ENCODE results near the gene SMYD4. TPM values are rescaled to one million over a fixed set of nuclear protein-coding genes. Genes with fewer than 3 reads are reported as not detected.
"Not testable (repeated sequence)": the region's sequence is repeated elsewhere in the genome, so short reads cannot be mapped to it uniquely, and the experiment has no call there.

SMYD4 gene
- polyA plus RNA-seq, 3 donors from 2014 or later: 7.8 to 17.5 (median 8.2) TPM

GRCh38 chr17:1769822-1770477, 59.8 kb downstream of the SMYD4 start:
- H3K4me1 Mint-ChIP-seq: peaks cover 10 to 11% of the 10 kb centered on the region in 2 donors
- no peaks in the 10 kb centered on the region for H3K9me3 Mint-ChIP-seq
- H3K4me3 Mint-ChIP-seq: no peak overlapping the region
- no peak for DNase-seq
- H3K36me3 Mint-ChIP-seq: no peaks in the 10 kb centered on the region
- H3K27me3 Mint-ChIP-seq (ENCODE audit: low read depth in 3 of 3): peaks cover 0 to 1% (median 0%) of the 10 kb centered on the region in 3 donors
- no peak overlapping the region for H3K27ac Mint-ChIP-seq

DNA sequence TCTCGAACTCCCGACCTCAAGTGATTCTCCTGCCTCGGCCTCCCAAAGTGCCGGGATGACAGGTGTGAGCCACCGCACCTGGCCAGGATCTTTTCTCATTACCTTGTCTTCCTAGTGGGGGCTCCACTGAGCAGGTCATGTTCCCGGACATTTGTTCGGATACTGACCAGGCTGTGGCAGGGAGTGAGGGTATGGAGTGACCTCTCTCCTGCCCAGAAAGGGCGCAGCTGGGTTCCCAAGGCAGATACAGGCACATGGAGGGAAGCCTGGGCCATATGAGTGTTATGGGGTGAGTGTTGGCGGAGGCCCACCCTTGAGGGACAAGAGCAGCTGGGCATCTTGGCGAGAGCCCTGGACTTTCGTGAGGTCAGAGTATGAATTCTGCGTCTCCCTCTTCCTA, 62.3 kb downstream of the SMYD4 start:
- Mint-ChIP-seq H3K27me3 (ENCODE audit: low read depth in 3 of 3) (peaks cover 0 to 5% (median 0%) of the 10 kb centered on the region in 3 donors), H3K9me3 (no peaks in the 10 kb centered on the region), H3K4me1 (peaks cover 31 to 32% of the 10 kb centered on the region in 2 donors), H3K4me3 (no peak overlapping the region), H3K36me3 (no peaks in the 10 kb centered on the region), H3K27ac (peak overlapping the region in 1 of 6 donors; percentile 40)
- DNase-seq: no peak

DNA sequence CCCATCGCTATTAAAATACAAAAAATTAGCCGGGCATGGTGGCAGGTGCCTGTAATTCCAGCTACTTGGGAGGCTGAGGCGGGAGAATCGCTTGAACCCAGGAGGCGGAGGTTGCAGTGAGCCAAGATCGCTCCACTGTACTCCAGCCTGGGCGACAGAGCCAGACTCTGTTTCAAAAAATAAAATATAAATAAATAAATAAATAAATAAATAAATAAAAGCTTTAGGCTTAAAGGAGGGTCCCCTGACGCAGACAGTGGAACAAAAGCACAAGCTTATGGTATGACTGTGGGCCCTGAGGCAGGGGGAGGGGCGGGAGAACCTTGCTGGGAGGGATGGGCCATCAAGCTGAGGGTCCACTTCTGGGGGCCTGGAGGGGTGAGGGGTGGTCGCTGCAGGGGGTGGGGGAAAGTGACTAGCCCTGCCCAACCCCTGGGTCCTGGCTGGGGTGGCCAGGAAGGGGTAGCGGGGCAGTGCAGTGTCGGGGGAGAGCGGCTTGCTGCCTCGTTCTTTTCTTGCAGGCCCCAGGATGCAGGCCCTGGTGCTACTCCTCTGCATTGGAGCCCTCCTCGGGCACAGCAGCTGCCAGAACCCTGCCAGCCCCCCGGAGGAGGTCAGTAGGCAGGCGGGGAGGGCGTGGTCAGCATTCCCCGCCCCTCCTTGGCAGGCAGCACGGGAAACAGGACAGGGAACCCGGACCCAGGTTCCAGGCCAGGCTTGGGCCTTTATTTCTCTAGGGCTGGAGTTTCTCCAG, 63.1 kb downstream of the SMYD4 start:
- Mint-ChIP-seq H3K36me3 (no peaks in the 10 kb centered on the region), H3K27me3 (ENCODE audit: low read depth in 3 of 3) (peaks cover 0 to 5% (median 0%) of the 10 kb centered on the region in 3 donors), H3K4me3 (no peak overlapping the region), H3K4me1 (peaks cover 29 to 32% of the 10 kb centered on the region in 2 donors), H3K27ac (no peak overlapping the region), H3K9me3 (no peaks in the 10 kb centered on the region)
- DNase-seq: no peak

GRCh38 chr17:1765576-1765975, 64.1 kb downstream of the SMYD4 start:
- DNase-seq: no peak
- H3K4me3 Mint-ChIP-seq: no peak overlapping the region

DNA sequence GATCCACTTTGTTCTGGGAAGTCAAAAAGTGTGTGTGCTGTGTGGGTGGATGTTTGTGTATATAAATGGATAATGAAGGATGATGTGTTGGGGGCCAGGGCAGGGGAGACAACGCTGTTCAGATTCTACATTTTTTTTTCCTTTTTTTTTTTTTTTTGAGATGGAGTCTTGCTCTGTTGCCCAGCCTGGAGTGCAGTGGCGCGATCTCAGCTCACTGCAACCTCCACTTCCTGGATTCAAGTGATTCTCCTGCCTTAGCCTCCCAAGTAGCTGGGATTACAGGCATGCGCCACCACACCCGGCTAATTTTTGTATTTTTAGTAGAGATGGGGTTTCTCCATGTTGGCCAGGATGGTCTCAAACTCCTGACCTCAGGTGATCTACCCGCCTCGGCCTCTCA, 65.0 kb downstream of the SMYD4 start:
- DNase-seq; H3K27me3 Mint-ChIP-seq (ENCODE audit: low read depth in 3 of 3); H3K36me3 Mint-ChIP-seq; H3K9me3 Mint-ChIP-seq: not testable (repeated sequence)
- Mint-ChIP-seq H3K4me3 (peak overlapping the region; percentile 56 to 71 (median 65)), H3K27ac (peak overlapping the region; percentile 62 to 91 (median 82)), H3K4me1 (peaks cover 21 to 22% of the 10 kb centered on the region in 2 donors)

More at GRCh38 chr17:1765576-1765975, 64.1 kb downstream of the SMYD4 start:
- H3K27me3 Mint-ChIP-seq (ENCODE audit: low read depth in 3 of 3): peaks cover 0 to 5% (median 0%) of the 10 kb centered on the region in 3 donors
- no peaks in the 10 kb centered on the region for H3K9me3 Mint-ChIP-seq
- no peak overlapping the region for H3K27ac Mint-ChIP-seq
- no peaks in the 10 kb centered on the region for H3K36me3 Mint-ChIP-seq
- peaks cover 23% of the 10 kb centered on the region in 2 donors for H3K4me1 Mint-ChIP-seq

DNA sequence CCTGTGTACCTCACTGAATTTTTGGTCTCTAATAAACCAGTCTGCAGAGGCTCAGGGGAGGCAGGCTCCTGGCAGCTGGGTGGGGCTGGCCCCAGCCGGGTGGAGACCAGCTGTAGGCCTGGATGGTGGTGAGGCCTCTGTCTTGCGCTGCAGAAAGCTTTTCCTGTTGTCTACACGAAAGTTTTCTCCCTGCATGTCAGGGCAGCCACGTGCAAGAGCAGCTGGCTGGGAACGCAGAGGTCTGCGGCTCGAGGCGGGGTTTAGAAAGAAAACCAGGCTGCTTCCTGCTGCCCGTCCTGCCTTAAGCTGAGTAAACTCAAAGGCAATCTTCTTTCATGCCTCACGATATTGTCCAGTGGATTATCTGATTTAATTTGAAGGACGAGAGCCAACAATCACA, 65.4 kb downstream of the SMYD4 start:
- Mint-ChIP-seq H3K36me3 (no peaks in the 10 kb centered on the region), H3K27ac (peak overlapping the region; percentile 62 to 91 (median 82)), H3K4me3 (peak overlapping the region; percentile 56 to 71 (median 65)), H3K4me1 (peaks cover 21 to 22% of the 10 kb centered on the region in 2 donors), H3K9me3 (no peaks in the 10 kb centered on the region), H3K27me3 (ENCODE audit: low read depth in 3 of 3) (peaks cover 0 to 5% (median 0%) of the 10 kb centered on the region in 3 donors)
- DNase-seq: peak; percentile 64 to 71 (median 67)

- no peak for DNase-seq
- H3K9me3 Mint-ChIP-seq: no peaks in the 10 kb centered on the region
- H3K27me3 Mint-ChIP-seq (ENCODE audit: low read depth in 3 of 3): peaks cover 0 to 5% (median 0%) of the 10 kb centered on the region in 3 donors
- H3K36me3 Mint-ChIP-seq: no peaks in the 10 kb centered on the region
- H3K27ac Mint-ChIP-seq: peak overlapping the region; percentile 70 to 91 (median 82)
- peak overlapping the region; percentile 56 to 71 (median 65) for H3K4me3 Mint-ChIP-seq
- H3K4me1 Mint-ChIP-seq: peaks cover 21 to 22% of the 10 kb centered on the region in 2 donors
Observed at GRCh38 chr17:1762901-1763898, 66.5 kb downstream of the SMYD4 start.

- peaks cover 0 to 5% (median 0%) of the 10 kb centered on the region in 3 donors for H3K27me3 Mint-ChIP-seq (ENCODE audit: low read depth in 3 of 3)
- no peak overlapping the region for H3K4me3 Mint-ChIP-seq
- no peaks in the 10 kb centered on the region for H3K9me3 Mint-ChIP-seq
- H3K36me3 Mint-ChIP-seq: no peaks in the 10 kb centered on the region
- no peak for DNase-seq
- H3K27ac Mint-ChIP-seq: no peak overlapping the region
- peaks cover 21 to 22% of the 10 kb centered on the region in 2 donors for H3K4me1 Mint-ChIP-seq
Observed at GRCh38 chr17:1762233-1762900, 67.3 kb downstream of the SMYD4 start.

DNA sequence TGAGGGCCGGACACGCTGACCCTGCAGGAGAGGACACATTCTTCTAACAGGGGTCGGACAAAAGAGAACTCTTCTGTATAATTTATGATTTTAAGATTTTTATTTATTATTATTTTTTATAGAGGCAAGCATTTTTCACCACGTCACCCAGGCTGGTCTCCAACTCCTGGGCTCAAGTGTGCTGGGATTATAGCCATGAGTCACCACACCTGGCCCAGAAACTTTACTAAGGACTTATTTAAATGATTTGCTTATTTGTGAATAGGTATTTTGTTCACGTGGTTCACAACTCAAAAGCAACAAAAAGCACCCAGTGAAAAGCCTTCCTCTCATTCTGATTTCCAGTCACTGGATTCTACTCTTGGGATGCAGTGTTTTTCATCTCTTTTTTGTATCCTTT, 70.2 kb downstream of the SMYD4 start:
- Mint-ChIP-seq H3K9me3 (no peaks in the 10 kb centered on the region), H3K4me3 (no peak overlapping the region), H3K27me3 (ENCODE audit: low read depth in 3 of 3) (peaks cover 0 to 3% (median 0%) of the 10 kb centered on the region in 3 donors), H3K36me3 (no peaks in the 10 kb centered on the region), H3K4me1 (peaks cover 19% of the 10 kb centered on the region in 2 donors), H3K27ac (no peak overlapping the region)
- no peak for DNase-seq

DNA sequence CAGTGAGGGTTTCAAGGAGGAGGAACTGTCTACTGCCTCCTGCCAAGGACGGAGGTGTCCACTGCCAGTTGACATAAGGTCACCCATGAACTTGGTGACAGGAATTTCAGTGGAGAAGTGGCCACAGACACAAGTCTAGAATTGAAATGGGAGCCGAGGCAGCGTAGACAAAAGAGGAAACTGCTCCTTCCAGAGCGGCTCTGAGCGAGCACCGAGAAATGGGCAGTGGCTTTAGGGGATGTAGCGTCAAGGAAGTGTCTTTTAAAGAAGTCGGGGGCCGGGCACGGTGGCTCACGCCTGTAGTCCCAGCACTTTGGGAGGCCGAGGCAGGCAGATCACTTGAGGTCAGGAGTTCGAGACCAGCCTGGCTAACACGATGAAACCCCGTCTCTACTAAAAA, 70.9 kb downstream of the SMYD4 start:
- Mint-ChIP-seq H3K4me3 (no peak overlapping the region), H3K4me1 (peaks cover 11% of the 10 kb centered on the region in 2 donors), H3K27me3 (ENCODE audit: low read depth in 3 of 3) (no peaks in the 10 kb centered on the region), H3K9me3 (no peaks in the 10 kb centered on the region), H3K36me3 (no peaks in the 10 kb centered on the region), H3K27ac (peak overlapping the region in 1 of 6 donors; percentile 73)
- DNase-seq: no peak

DNA sequence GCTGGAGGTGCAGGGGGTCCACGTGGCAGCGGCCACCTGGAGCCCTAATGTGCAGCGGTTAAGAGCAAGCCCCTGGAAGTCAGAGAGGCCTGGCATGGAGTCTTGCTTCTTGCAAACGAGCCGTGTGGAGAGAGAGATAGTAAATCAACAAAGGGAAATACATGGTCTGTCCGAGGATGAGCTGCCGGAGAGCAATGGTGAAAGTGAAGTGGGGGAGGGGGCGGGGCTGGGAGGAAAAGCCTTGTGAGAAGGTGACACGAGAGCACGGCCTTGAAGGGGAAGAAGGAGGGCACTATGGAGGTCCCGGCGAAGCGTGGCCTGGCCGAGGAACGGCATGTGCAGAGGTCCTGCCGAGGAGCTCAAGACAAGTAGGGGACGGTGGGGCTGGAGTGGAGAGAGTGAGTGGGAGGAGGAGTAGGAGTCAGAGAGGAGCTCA, 73.9 kb downstream of the SMYD4 start:
- DNase-seq: no peak
- Mint-ChIP-seq H3K27ac (no peak overlapping the region), H3K27me3 (ENCODE audit: low read depth in 3 of 3) (peaks cover 0 to 13% (median 2%) of the 10 kb centered on the region in 3 donors), H3K4me3 (no peak overlapping the region), H3K36me3 (no peaks in the 10 kb centered on the region), H3K4me1 (peaks cover 8 to 17% of the 10 kb centered on the region in 2 donors), H3K9me3 (no peaks in the 10 kb centered on the region)

- Mint-ChIP-seq H3K9me3 (no peaks in the 10 kb centered on the region), H3K27ac (no peak overlapping the region), H3K36me3 (no peaks in the 10 kb centered on the region), H3K4me3 (no peak overlapping the region), H3K27me3 (ENCODE audit: low read depth in 3 of 3) (peaks cover 0 to 14% (median 2%) of the 10 kb centered on the region in 3 donors), H3K4me1 (peaks cover 8 to 18% of the 10 kb centered on the region in 2 donors)
- DNase-seq: no peak
Observed at GRCh38 chr17:1755252-1755826, 74.4 kb downstream of the SMYD4 start.

All from immature natural killer cell (primary cell).